SK-N-SH treated with all-trans-retinoic acid at 6 μM for 48 hours (cell line): ENCODE measurements around the gene COPE.
A peak's percentile ranks its signal among the peaks of the same experiment; 100 is the strongest.

Source experiments
- ATAC-seq: fragments of 200-7000 bp; cut with Tn5 transposase; 3 replicates; pipeline ENCODE4 v1.9.1; 2020; ENCODE audit warnings: mild to moderate bottlenecking, moderate library complexity
- ARNTL ChIP-seq: fragments of 450-650 bp; formaldehyde crosslinking; IDR thresholded peaks from 2 replicates; pipeline ENCODE4 v1.5.0; 2020; ENCODE audit warnings: low read depth, mild to moderate bottlenecking, moderate library complexity, borderline replicate concordance
- BACH2 ChIP-seq: fragments of 250-450 bp; sonication (Bioruptor Pico); IDR thresholded peaks from 2 replicates; pipeline ENCODE4 v1.9.0; 2021; ENCODE audit warnings: mild to moderate bottlenecking, borderline replicate concordance
- CREB5 ChIP-seq: fragments of 250-450 bp; sonication (Bioruptor Pico); IDR thresholded peaks from 2 replicates; pipeline ENCODE4 v1.5.1; 2020; ENCODE audit warnings: low read depth, mild to moderate bottlenecking, moderate library complexity
- CSDC2 ChIP-seq: fragments of 250-450 bp; sonication (Bioruptor Pico); IDR thresholded peaks from 2 replicates; pipeline ENCODE4 v1.5.0; 2020; ENCODE audit warnings: mild to moderate bottlenecking, moderate library complexity
- CSRNP3 ChIP-seq: fragments of 250-450 bp; sonication (Bioruptor Pico); IDR thresholded peaks from 2 replicates; pipeline ENCODE4 v1.5.1; 2021; ENCODE audit warnings: mild to moderate bottlenecking, moderate library complexity
- ESRRG ChIP-seq: fragments of 250-450 bp; sonication (Bioruptor Pico); IDR thresholded peaks from 2 replicates; pipeline ENCODE4 v1.6.1; 2021; ENCODE audit warnings: mild to moderate bottlenecking
- GLIS3 ChIP-seq: fragments of 250-450 bp; sonication (Bioruptor Pico); IDR thresholded peaks from 2 replicates; pipeline ENCODE4 v1.5.0; 2020; ENCODE audit warnings: mild to moderate bottlenecking, moderate library complexity
- ISL1 ChIP-seq: fragments of 250-450 bp; sonication (Bioruptor Pico); IDR thresholded peaks from 2 replicates; pipeline ENCODE4 v2.1.2; 2022; ENCODE audit warnings: mild to moderate bottlenecking, moderate library complexity
- OSR1 ChIP-seq: fragments of 250-450 bp; sonication (Bioruptor Pico); IDR thresholded peaks from 2 replicates; pipeline ENCODE4 v1.8.0; 2022; ENCODE audit warnings: moderate library complexity, mild to moderate bottlenecking, inconsistent platforms
- RARB ChIP-seq: fragments of 250-450 bp; sonication (Bioruptor Pico); IDR thresholded peaks from 2 replicates; pipeline ENCODE4 v1.8.0; 2021; ENCODE audit warnings: mild to moderate bottlenecking, moderate library complexity
- SNAI2 ChIP-seq: fragments of 250-450 bp; sonication (Bioruptor Pico); IDR thresholded peaks from 2 replicates; pipeline ENCODE4 v1.5.0; 2020; ENCODE audit warnings: mild to moderate bottlenecking, moderate library complexity
- TCF4 ChIP-seq: fragments of 250-450 bp; sonication (Bioruptor Pico); IDR thresholded peaks from 2 replicates; pipeline ENCODE4 v1.8.0; 2021; ENCODE audit warnings: mild to moderate bottlenecking, moderate library complexity, borderline replicate concordance
- ZC3H10 ChIP-seq: fragments of 250-450 bp; sonication (Bioruptor Pico); IDR thresholded peaks from 2 replicates; pipeline ENCODE4 v1.5.1; 2021; ENCODE audit warnings: mild to moderate bottlenecking, moderate library complexity
- ZFP30 ChIP-seq: fragments of 450-650 bp; formaldehyde crosslinking; IDR thresholded peaks from 2 replicates; pipeline ENCODE4 v1.5.0; 2022; ENCODE audit warnings: mild to moderate bottlenecking, moderate library complexity
- ZNF565 ChIP-seq: fragments of 450-650 bp; formaldehyde crosslinking; conservative IDR thresholded peaks from 2 replicates; pipeline ENCODE4 v1.5.0; 2020; ENCODE audit warnings: low read depth, mild to moderate bottlenecking, moderate library complexity
- ZNF8 ChIP-seq: fragments of 450-650 bp; formaldehyde crosslinking; IDR thresholded peaks from 2 replicates; pipeline ENCODE4 v1.5.0; 2020; ENCODE audit warnings: mild to moderate bottlenecking, moderate library complexity
- TF ChIP-seq, protein P1 (sequence below): fragments of 250-450 bp; sonication (Bioruptor Pico); IDR thresholded peaks from 2 replicates; pipeline ENCODE4 v1.5.0; 2020; ENCODE audit warnings: mild to moderate bottlenecking, moderate library complexity
- TF ChIP-seq, protein P2 (sequence below): fragments of 250-450 bp; sonication (Bioruptor Pico); IDR thresholded peaks from 2 replicates; pipeline ENCODE4 v1.8.0; 2020; ENCODE audit warnings: mild to moderate bottlenecking, moderate library complexity, borderline replicate concordance
- TF ChIP-seq, protein P3 (sequence below): fragments of 250-450 bp; sonication (Bioruptor Pico); IDR thresholded peaks from 2 replicates; pipeline ENCODE4 v1.8.0; 2021; ENCODE audit warnings: low read depth, mild to moderate bottlenecking, moderate library complexity, borderline replicate concordance

Gene COPE

GRCh38 chr19:18941628-18942354, 22.6 kb upstream of the COPE start (continued):
- TF ChIP-seq, protein P1, sequence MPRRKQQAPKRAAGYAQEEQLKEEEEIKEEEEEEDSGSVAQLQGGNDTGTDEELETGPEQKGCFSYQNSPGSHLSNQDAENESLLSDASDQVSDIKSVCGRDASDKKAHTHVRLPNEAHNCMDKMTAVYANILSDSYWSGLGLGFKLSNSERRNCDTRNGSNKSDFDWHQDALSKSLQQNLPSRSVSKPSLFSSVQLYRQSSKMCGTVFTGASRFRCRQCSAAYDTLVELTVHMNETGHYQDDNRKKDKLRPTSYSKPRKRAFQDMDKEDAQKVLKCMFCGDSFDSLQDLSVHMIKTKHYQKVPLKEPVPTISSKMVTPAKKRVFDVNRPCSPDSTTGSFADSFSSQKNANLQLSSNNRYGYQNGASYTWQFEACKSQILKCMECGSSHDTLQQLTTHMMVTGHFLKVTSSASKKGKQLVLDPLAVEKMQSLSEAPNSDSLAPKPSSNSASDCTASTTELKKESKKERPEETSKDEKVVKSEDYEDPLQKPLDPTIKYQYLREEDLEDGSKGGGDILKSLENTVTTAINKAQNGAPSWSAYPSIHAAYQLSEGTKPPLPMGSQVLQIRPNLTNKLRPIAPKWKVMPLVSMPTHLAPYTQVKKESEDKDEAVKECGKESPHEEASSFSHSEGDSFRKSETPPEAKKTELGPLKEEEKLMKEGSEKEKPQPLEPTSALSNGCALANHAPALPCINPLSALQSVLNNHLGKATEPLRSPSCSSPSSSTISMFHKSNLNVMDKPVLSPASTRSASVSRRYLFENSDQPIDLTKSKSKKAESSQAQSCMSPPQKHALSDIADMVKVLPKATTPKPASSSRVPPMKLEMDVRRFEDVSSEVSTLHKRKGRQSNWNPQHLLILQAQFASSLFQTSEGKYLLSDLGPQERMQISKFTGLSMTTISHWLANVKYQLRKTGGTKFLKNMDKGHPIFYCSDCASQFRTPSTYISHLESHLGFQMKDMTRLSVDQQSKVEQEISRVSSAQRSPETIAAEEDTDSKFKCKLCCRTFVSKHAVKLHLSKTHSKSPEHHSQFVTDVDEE (CRISPR knock-in tag) = no peak
- TF ChIP-seq, protein P2, sequence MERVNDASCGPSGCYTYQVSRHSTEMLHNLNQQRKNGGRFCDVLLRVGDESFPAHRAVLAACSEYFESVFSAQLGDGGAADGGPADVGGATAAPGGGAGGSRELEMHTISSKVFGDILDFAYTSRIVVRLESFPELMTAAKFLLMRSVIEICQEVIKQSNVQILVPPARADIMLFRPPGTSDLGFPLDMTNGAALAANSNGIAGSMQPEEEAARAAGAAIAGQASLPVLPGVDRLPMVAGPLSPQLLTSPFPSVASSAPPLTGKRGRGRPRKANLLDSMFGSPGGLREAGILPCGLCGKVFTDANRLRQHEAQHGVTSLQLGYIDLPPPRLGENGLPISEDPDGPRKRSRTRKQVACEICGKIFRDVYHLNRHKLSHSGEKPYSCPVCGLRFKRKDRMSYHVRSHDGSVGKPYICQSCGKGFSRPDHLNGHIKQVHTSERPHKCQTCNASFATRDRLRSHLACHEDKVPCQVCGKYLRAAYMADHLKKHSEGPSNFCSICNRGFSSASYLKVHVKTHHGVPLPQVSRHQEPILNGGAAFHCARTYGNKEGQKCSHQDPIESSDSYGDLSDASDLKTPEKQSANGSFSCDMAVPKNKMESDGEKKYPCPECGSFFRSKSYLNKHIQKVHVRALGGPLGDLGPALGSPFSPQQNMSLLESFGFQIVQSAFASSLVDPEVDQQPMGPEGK (CRISPR knock-in tag) = no peak
- TF ChIP-seq GLIS3 (CRISPR knock-in tag) = no peak
- TF ChIP-seq CSDC2 (CRISPR knock-in tag) = no peak
- TF ChIP-seq RARB (CRISPR knock-in tag) = no peak

GRCh38 chr19:18940769-18941627, 21.8 kb upstream of the COPE start, which contains the start of gene HOMER3:
TSS of gene HOMER3 (minus strand) at chr19:18941217. CDS start at chr19:18938982, 2,235 bp downstream.
- TF ChIP-seq, protein P2 (CRISPR knock-in tag) = no peak
- TF ChIP-seq ZFP30 (CRISPR knock-in tag) (no peak), ZNF565 (CRISPR knock-in tag) (no peak), ESRRG (no peak), RARB (CRISPR knock-in tag) (no peak), TCF4 (no peak), CREB5 (CRISPR knock-in tag) (no peak), CSRNP3 (no peak), ZNF8 (no peak), ARNTL (no peak), ISL1 (no peak), SNAI2 (CRISPR knock-in tag) (no peak), ZC3H10 (no peak), BACH2 (no peak), OSR1 (CRISPR knock-in tag) (no peak), GLIS3 (CRISPR knock-in tag) (no peak)
- TF ChIP-seq, protein P3, sequence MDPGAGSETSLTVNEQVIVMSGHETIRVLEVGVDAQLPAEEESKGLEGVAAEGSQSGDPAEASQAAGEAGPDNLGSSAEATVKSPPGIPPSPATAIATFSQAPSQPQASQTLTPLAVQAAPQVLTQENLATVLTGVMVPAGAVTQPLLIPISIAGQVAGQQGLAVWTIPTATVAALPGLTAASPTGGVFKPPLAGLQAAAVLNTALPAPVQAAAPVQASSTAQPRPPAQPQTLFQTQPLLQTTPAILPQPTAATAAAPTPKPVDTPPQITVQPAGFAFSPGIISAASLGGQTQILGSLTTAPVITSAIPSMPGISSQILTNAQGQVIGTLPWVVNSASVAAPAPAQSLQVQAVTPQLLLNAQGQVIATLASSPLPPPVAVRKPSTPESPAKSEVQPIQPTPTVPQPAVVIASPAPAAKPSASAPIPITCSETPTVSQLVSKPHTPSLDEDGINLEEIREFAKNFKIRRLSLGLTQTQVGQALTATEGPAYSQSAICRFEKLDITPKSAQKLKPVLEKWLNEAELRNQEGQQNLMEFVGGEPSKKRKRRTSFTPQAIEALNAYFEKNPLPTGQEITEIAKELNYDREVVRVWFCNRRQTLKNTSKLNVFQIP (CRISPR knock-in tag) = no peak
- ATAC-seq = peak; percentile 65
